Activated T-cell treated with anti-CD3 and anti-CD28 coated beads, Interleukin-2, amount 50 U/mL, for 4 hours (primary cell): Measurements from ENCODE around the gene AGPAT4. TPM values are rescaled to one million over a fixed set of nuclear protein-coding genes. Genes with fewer than 3 reads are reported as not detected.

Experiments
- ATAC-seq, 2 donors: fragments of 200-7000 bp; cut with Tn5 transposase; one replicate each; pipeline ENCODE4 v1.10.0; 2021
- DNase-seq: peaks from one replicate; pipeline ENCODE4 v3.0.0-alpha.2; 2020
- H3K27me3 Mint-ChIP-seq: one replicate; pipeline ENCODE4 v1.8.0; 2021; ENCODE audit warnings: low read depth, mixed read lengths
- H3K36me3 Mint-ChIP-seq: one replicate; pipeline ENCODE4 v1.8.0; 2022; ENCODE audit warnings: mixed read lengths; ENCODE audit not compliant: insufficient read depth
- H3K4me1 Mint-ChIP-seq: one replicate; pipeline ENCODE4 v1.8.0; 2021; ENCODE audit warnings: low read depth, mixed read lengths
- H3K4me3 Mint-ChIP-seq: one replicate; pipeline ENCODE4 v1.8.0; 2021; ENCODE audit warnings: mild to moderate bottlenecking, moderate library complexity, mixed read lengths
- H3K9me3 Mint-ChIP-seq: one replicate; pipeline ENCODE4 v1.8.0; 2021; ENCODE audit warnings: mixed read lengths
- total RNA-seq, 3 donors: library from RNA; stranded (reverse); gene quantifications; one replicate each; pipeline ENCODE4 v1.2.1, GENCODE V29; 2021

AGPAT4 gene
- total RNA-seq, 3 donors from 2014 or later = 1.5 to 2.0 (median 2.0) TPM

DNA sequence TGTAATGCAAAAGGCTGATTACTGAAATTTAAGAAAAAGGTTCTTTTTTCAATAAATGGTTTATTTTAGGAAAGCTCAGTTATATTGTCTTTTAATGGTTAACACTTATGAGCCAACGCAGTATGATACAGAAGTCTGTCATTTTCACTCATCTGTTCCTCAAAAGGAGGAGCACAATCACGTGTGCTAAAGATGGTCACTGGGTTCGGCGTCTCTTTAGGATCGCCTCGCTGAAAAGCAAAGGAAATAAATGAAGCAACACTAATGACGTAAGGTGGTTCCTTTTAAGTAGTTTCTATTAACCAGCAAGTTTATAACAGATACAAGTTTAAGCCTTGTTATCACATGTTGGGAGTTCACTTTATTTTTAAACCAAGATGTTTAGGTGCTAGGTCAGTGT, 156.6 kb downstream of the AGPAT4 start:
- Mint-ChIP-seq H3K36me3 (peaks cover 83% of the 10 kb centered on the region), H3K27me3 (no peaks in the 10 kb centered on the region)

GRCh38 chr6:161116554-161116953, 157.3 kb downstream of the AGPAT4 start:
- ATAC-seq = no peak
- peaks cover 13% of the 10 kb centered on the region for H3K9me3 Mint-ChIP-seq

More for the DNA sequence above, 156.6 kb downstream of the AGPAT4 start:
- Mint-ChIP-seq H3K9me3 (peaks cover 19% of the 10 kb centered on the region), H3K4me3 (no peak overlapping the region), H3K4me1 (peaks cover 5% of the 10 kb centered on the region)
- ATAC-seq (no peak), DNase-seq (no peak)

DNA sequence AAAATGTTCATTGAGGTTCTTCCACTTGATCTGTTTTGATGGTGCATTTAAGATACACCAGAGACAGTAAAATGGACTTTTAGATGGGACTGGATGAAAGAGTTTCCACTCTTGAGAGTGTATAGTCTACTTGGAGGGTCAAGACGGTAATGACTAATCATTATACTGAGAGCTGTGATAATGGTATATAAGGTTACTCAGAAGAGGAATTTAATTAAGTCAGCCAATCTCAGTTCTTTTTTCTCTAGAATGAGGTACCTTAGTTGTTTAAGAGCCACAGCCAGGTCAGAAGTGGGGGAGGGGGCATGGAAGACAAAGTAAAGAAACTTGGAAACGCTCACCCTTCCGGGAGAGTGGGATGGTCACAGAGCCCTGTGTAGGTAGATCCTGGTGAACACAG, 158.4 kb downstream of the AGPAT4 start:
- DNase-seq (no peak), ATAC-seq (no peak)
- Mint-ChIP-seq H3K9me3 (peaks cover 5% of the 10 kb centered on the region), H3K36me3 (peaks cover 77% of the 10 kb centered on the region), H3K4me3 (no peak overlapping the region), H3K4me1 (peaks cover 20% of the 10 kb centered on the region), H3K27me3 (no peaks in the 10 kb centered on the region)

More at GRCh38 chr6:161116554-161116953, 157.3 kb downstream of the AGPAT4 start:
- no peak overlapping the region for H3K4me3 Mint-ChIP-seq
- no peak for DNase-seq
- H3K4me1 Mint-ChIP-seq = peaks cover 10% of the 10 kb centered on the region
- H3K36me3 Mint-ChIP-seq = peaks cover 83% of the 10 kb centered on the region
- no peaks in the 10 kb centered on the region for H3K27me3 Mint-ChIP-seq

GRCh38 chr6:161111261-161111660, 162.6 kb downstream of the AGPAT4 start:
- H3K27me3 Mint-ChIP-seq = no peaks in the 10 kb centered on the region
- DNase-seq (no peak), ATAC-seq (peak; percentile 76 to 84)
- no peaks in the 10 kb centered on the region for H3K9me3 Mint-ChIP-seq
- peaks cover 67% of the 10 kb centered on the region for H3K36me3 Mint-ChIP-seq
- peaks cover 24% of the 10 kb centered on the region for H3K4me1 Mint-ChIP-seq
- no peak overlapping the region for H3K4me3 Mint-ChIP-seq

GRCh38 chr6:161110028-161110779, 163.7 kb downstream of the AGPAT4 start:
- no peaks in the 10 kb centered on the region for H3K27me3 Mint-ChIP-seq
- H3K9me3 Mint-ChIP-seq = no peaks in the 10 kb centered on the region
- H3K36me3 Mint-ChIP-seq = peaks cover 67% of the 10 kb centered on the region
- DNase-seq = no peak
- no peak overlapping the region for H3K4me3 Mint-ChIP-seq
- peaks cover 19% of the 10 kb centered on the region for H3K4me1 Mint-ChIP-seq
- ATAC-seq = no peak

- DNase-seq (no peak), ATAC-seq (no peak)
- no peak overlapping the region for H3K4me3 Mint-ChIP-seq
- peaks cover 64% of the 10 kb centered on the region for H3K36me3 Mint-ChIP-seq
- H3K4me1 Mint-ChIP-seq = peaks cover 20% of the 10 kb centered on the region
- no peaks in the 10 kb centered on the region for H3K27me3 Mint-ChIP-seq
- H3K9me3 Mint-ChIP-seq = no peaks in the 10 kb centered on the region
Observed at GRCh38 chr6:161109366-161109765, 164.5 kb downstream of the AGPAT4 start.

DNA sequence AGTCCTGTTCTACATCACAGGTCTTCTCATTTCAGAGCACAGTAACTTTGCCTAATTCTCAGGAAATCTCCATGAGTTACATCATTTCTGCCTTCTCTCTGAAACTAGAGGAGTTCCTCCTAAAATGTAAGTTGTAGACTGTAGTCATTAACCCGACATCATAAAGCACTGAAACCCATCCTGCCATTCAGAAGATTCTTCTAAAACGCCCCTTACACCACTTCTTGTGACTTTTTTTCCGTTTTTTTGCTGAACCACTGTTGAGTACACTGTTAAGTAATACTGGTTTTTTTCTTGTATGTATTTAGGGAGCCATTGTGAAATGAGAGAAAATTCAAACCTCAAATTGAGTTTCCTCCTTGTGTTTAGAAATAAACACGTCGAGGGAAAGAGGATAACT, 164.9 kb downstream of the AGPAT4 start:
- Mint-ChIP-seq H3K4me1 (peaks cover 20% of the 10 kb centered on the region), H3K4me3 (no peak overlapping the region), H3K9me3 (no peaks in the 10 kb centered on the region), H3K36me3 (peaks cover 63% of the 10 kb centered on the region), H3K27me3 (no peaks in the 10 kb centered on the region)
- DNase-seq (no peak), ATAC-seq (no peak)

DNA sequence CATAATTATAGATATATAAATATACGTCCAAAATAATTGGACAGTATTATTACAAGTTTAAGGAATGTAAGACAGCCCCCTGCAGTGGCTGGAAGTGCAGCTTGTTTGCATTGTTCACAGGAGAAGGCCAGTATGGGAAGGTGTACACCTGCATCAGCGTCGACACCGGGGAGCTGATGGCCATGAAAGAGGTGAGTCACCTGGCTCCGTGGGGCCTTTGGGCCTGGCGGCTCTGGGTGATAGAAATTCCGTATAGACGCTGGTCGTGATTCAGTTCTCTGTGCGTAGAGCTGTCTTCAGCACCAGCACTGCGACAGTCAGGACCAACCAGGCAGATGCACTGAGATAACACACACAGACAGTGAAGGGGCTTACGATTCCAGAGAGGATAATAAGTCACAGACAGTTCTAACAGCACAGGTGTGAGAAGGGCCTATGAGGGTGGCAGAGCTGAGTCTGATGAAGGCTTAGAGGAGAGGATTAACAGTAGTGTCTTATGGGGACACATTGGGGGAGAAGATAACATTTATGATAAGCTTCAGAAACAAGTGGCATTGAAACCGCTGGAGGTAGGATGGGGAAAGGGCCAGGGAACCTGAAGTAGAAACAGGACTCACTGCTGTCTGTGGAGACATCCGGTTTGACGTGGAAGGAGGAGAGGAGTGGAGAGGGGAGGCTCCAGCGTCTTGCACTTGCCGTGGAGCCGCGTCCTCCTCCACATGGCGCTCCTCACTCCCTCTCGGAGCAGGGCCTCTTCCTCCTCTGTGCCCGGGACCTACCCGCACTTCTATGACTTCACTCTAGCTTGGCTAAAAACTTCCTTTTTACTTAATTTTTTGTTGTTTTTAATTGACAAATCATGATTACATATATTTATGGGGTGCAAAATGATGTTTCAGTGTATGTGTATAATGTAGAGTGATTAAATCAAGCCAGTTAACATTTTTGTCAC, 165.8 kb downstream of the AGPAT4 start:
- DNase-seq = no peak
- H3K4me3 Mint-ChIP-seq = no peak overlapping the region
- H3K36me3 Mint-ChIP-seq = peaks cover 67% of the 10 kb centered on the region
- H3K4me1 Mint-ChIP-seq = peaks cover 20% of the 10 kb centered on the region
- no peak for ATAC-seq
- no peaks in the 10 kb centered on the region for H3K27me3 Mint-ChIP-seq
- H3K9me3 Mint-ChIP-seq = no peaks in the 10 kb centered on the region

DNA sequence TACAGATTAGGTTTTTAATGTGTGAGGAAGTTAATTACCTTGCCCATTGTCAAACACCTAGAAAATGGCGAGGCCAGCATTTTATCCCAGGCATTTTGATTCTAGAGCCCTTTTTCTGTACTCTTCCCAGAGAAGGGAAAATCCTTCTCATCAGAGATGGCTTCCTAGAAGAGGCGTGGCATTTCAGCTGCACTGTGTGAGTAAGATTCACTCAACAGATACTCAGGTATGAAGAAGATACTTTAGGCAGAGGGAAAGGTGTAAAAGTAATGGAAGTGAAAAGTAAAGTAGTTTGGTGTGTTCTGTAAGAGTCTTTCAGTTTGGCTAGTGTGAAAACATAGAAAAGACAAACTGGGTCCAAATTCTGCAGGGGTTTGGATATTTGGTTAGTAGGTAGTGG, 168.5 kb downstream of the AGPAT4 start:
- Mint-ChIP-seq H3K9me3 (no peaks in the 10 kb centered on the region), H3K4me3 (no peak overlapping the region), H3K4me1 (peaks cover 5% of the 10 kb centered on the region), H3K36me3 (peaks cover 50% of the 10 kb centered on the region), H3K27me3 (no peaks in the 10 kb centered on the region)
- DNase-seq (no peak), ATAC-seq (no peak)

DNA sequence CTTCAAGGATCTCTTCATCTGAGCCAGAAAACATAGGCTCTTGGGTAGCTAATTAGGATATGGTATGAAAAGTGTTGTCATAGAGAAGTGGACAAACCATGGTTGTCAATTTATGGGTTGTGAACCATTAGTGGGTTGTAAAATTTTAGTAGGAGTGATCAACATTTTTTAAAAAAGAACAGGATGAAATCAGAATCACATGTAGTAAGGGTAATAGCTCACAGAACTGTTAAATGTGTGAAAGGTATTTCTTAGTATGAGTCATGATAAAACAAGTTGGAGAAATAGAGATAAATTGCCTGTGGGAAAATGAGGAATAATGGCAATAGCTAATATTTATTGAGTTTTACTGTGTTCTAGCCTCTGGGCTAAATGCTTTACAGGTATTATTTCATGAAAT, 168.9 kb downstream of the AGPAT4 start:
- H3K4me3 Mint-ChIP-seq = no peak overlapping the region
- DNase-seq (no peak), ATAC-seq (no peak)
- H3K36me3 Mint-ChIP-seq = peaks cover 46% of the 10 kb centered on the region
- no peaks in the 10 kb centered on the region for H3K9me3 Mint-ChIP-seq
- no peaks in the 10 kb centered on the region for H3K27me3 Mint-ChIP-seq
- peaks cover 2% of the 10 kb centered on the region for H3K4me1 Mint-ChIP-seq

GRCh38 chr6:161103475-161103874, 170.4 kb downstream of the AGPAT4 start:
- no peak overlapping the region for H3K4me3 Mint-ChIP-seq
- H3K36me3 Mint-ChIP-seq = peaks cover 41% of the 10 kb centered on the region
- ATAC-seq (no peak), DNase-seq (no peak)
- no peaks in the 10 kb centered on the region for H3K9me3 Mint-ChIP-seq
- H3K27me3 Mint-ChIP-seq = no peaks in the 10 kb centered on the region
- H3K4me1 Mint-ChIP-seq = peaks cover 2% of the 10 kb centered on the region

DNA sequence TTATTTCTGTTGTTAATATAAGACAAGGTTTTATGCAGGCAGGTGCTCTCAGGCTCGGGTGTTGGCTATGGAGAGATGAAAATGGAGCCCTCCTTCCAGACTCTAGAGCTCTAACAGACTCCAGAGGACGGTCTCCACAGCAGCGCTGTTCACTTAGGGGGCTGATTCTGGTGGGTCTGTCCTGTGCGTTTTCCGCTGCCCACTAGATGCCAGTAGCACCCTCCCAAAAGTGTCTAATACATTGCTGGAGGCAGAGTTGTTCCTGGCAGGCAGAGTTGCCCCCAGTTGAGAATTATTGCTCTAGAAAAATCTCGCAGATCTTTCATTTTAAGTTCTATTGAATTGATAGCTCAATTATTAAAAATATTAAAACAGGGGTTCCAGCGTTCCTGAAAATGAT, 172.3 kb downstream of the AGPAT4 start:
- H3K36me3 Mint-ChIP-seq = peaks cover 44% of the 10 kb centered on the region
- ATAC-seq (no peak), DNase-seq (no peak)
- H3K4me1 Mint-ChIP-seq = peaks cover 2% of the 10 kb centered on the region
- H3K4me3 Mint-ChIP-seq = no peak overlapping the region
- no peaks in the 10 kb centered on the region for H3K9me3 Mint-ChIP-seq
- no peaks in the 10 kb centered on the region for H3K27me3 Mint-ChIP-seq

DNA sequence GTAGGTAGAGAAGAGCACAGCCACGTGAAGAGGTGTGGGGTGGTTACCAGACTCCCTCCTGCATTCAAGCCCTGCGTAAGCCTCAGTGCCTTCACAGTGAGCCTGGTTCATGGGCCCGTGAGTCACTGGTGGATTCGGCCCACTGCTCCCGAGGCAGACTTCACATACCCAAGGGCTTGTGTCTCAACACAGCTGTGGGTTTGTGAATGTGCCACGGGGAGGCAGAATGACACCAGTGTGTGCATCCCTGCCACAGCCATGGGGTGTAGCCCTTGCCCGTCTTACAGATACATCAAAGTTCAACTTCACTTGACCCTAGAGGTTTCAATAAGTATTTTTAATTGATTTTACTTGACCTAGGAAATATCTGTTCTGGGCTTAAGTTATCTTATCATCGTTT, 173.8 kb downstream of the AGPAT4 start:
- H3K4me3 Mint-ChIP-seq = no peak overlapping the region
- peaks cover 2% of the 10 kb centered on the region for H3K4me1 Mint-ChIP-seq

GRCh38 chr6:161095916-161096315, 177.9 kb downstream of the AGPAT4 start:
- H3K4me3 Mint-ChIP-seq = no peak overlapping the region
- peaks cover 40% of the 10 kb centered on the region for H3K36me3 Mint-ChIP-seq
- no peaks in the 10 kb centered on the region for H3K27me3 Mint-ChIP-seq
- no peaks in the 10 kb centered on the region for H3K4me1 Mint-ChIP-seq
- ATAC-seq (no peak), DNase-seq (no peak)
- H3K9me3 Mint-ChIP-seq = no peaks in the 10 kb centered on the region

More for the DNA sequence above, 173.8 kb downstream of the AGPAT4 start:
- ATAC-seq (no peak), DNase-seq (no peak)
- no peaks in the 10 kb centered on the region for H3K27me3 Mint-ChIP-seq
- peaks cover 38% of the 10 kb centered on the region for H3K36me3 Mint-ChIP-seq
- H3K9me3 Mint-ChIP-seq = no peaks in the 10 kb centered on the region
